GM15510 (cell line): ENCODE measurements around the gene RUNX1.

Experiments used
- POLR2A ChIP-seq: IDR thresholded peaks from 3 replicates; pipeline ENCODE4 v1.6.1; 2011; ENCODE audit warnings: borderline replicate concordance; ENCODE audit not compliant: insufficient read length; ENCODE audit errors: extremely low read depth

The RUNX1 gene

DNA sequence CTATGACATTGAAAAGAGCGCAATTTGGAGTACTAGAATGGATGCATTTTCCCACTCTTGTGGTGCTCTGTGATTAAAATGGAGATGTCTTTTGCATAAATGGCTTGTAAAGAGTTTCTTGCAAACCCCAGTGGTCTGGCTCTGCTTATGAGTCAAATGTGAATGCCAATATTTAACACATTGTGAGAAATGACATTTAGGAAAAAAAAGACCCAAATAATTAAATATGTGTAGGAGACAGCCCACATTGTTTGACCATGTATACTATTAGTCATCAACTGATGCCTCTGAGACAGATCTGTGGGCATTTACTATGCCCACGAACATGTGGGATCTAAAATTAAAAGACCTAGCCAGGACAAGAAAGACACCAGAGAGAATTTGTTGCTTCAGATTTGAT lies 22.2 kb upstream of the RUNX1 start:
- TF ChIP-seq POLR2A = no peak

DNA sequence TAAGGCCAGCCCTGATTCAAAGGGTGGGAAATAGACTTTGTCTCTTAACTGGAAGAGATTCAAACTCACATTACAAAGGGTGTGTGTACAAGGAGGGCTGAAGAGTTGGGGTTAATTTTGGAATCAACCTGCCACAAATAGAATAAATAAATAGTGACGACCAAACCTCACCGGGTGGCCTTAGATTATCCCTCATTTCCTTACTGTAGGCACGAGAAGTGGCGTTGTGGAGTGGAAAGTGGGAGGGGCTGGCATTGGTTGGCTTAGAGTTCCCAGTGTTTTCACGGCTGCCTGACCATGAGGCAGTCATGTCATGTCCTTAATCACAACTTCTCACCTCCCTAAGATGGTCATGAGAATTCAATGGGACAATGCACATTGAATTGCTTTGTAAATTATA lies 21.3 kb upstream of the RUNX1 start:
- no peak for TF ChIP-seq POLR2A

- TF ChIP-seq POLR2A = no peak
These were observed 17.7 kb upstream of the RUNX1 start for GRCh38 chr21:35066824-35067223.

DNA sequence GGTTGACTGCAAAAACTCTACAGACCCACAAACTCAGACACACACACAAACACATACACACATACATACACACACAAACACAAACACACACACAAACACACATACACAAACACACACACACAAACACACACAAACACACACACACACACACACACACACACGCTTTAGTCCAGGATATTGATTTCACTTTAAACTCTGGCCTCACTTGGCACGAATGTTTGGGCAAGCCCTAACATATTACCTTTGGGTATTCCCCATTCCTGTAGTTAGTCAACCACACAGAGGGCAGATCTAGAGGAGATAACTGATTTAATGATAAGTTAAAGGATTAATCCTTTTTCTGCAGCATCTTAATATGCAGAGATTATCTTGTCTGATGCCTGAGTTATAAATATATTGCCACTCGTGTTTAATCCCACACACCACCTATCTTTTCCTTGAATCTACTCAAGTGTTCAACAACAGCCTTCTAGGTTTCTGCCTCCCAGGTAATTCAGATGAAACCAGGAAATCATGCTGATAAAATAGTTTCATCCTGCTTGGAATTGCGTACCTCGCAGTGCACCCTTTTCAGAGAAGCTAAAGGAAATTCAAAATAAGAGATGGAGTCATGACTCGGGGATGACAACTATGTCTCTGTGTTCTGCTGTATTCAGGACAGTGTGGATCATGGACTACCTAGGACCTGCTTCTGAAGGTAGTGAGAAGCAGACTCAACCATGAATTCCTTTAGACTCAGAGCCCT lies 14.5 kb upstream of the RUNX1 start:
- TF ChIP-seq POLR2A = no peak

- TF ChIP-seq POLR2A = no peak
These were observed 12.9 kb upstream of the RUNX1 start for GRCh38 chr21:35062016-35062415.

DNA sequence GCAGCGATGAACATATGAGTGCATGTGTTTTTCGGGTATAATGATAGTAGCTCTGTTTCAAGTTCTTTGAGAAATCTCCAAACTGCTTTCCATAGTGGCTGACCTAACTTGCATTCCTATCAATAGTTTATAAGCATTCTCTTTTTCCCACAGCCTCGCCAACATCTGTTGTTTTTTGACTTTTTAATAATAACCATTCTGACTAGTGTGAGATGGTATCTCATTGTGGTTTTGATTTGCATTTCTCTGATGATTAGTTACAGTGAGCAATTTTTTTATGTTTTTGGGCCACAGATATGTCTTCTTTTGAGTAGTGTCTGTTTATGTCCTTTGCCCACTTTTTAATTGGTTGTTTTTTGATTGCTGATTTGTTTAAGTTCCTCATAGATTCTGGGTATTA lies 10.6 kb upstream of the RUNX1 start:
- no peak for TF ChIP-seq POLR2A

DNA sequence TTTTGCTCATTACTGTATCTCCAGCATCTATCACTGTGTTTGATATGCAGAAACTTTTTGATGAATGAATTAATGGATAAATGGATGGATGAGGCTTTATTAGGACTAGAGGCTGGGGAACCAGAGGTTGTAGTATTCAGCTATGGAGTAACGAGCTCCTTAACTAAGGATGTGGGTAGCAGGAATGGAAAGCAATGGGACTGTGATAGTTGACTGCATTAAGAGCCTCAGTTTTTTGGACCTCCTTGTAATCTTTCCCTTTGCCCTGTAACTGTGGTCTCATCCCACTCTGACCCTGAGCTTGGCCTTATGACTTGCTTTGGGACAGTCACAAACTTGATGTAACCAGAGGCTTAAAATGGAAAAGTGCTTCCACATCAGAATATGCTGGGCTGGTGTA lies 9.0 kb upstream of the RUNX1 start:
- TF ChIP-seq POLR2A = no peak

DNA sequence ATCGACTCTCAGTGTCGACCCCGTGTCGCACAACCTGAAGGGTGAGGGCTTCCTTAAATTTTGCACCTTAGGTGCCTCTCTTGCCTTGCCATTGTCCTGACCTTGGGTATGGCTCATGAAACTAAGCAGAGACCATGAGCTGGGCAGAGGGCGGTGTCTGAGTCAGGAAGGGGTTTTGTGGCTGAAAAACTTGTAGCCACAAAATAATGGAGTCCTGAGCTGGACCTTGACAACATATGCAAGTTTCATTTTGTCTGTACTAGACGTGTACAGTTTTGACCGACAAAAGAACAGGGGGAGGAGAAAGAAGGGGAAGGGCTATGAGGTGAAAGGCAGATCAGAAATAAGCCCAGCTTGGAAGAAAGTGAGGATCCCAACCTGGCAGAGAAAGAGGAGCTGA lies 8.3 kb upstream of the RUNX1 start:
- no peak for TF ChIP-seq POLR2A

DNA sequence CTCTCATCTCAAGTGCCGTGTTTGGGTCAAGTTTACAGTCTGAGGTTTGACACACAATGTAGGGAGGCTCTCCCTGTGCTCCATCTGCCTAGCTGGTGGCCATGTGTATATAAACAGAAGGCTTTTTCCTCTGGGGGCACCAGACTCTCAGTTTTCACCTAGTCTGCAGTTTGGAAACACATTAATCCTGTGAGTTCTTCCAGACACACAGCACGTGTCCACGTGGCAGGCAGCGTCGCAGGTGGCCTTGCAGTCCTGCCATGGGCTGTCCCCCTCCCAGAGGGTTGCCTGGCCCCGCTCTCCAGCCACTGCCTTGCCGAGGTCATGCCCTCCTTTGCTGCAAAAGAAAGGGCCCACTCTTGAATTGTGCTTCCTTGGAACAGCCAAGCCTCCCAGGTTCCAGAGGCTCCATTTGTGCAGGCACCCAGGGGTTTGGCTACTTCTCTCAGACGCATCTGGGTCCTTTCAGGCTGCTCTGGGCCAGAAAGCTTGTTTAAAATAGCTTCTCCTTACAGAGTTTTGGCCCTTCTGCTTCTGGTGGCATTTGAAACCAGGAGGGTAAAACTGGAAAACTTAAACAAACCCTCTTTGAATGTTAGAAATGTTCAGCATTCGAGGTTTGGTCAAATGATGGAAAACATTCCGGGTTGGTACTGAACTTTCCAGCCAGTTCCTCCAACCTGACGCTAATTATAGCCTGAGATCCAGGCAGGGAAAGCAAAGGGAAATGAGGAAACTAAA lies 4.4 kb upstream of the RUNX1 start:
- TF ChIP-seq POLR2A = no peak

DNA sequence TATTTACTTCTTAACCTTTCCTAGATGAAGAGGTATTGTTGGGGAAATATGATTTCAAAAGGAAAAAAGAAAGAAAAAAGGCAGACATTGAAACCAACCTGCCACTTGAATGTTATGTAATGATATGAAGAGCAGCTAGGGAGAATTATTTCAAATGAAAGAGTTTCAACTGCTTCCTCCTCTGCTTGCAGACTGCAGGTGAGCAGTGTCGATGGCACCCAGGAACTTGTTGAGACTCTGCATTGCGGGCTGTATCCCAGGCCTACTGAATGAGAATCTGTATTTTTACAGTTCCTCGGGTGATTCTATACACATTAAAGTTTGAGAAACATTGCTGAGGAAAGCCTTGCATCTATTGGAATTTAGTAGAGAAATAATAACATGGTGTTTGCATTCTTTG lies 3.7 kb upstream of the RUNX1 start:
- no peak for TF ChIP-seq POLR2A

- TF ChIP-seq POLR2A = no peak
These were observed 2.3 kb upstream of the RUNX1 start for GRCh38 chr21:35051287-35051818.

DNA sequence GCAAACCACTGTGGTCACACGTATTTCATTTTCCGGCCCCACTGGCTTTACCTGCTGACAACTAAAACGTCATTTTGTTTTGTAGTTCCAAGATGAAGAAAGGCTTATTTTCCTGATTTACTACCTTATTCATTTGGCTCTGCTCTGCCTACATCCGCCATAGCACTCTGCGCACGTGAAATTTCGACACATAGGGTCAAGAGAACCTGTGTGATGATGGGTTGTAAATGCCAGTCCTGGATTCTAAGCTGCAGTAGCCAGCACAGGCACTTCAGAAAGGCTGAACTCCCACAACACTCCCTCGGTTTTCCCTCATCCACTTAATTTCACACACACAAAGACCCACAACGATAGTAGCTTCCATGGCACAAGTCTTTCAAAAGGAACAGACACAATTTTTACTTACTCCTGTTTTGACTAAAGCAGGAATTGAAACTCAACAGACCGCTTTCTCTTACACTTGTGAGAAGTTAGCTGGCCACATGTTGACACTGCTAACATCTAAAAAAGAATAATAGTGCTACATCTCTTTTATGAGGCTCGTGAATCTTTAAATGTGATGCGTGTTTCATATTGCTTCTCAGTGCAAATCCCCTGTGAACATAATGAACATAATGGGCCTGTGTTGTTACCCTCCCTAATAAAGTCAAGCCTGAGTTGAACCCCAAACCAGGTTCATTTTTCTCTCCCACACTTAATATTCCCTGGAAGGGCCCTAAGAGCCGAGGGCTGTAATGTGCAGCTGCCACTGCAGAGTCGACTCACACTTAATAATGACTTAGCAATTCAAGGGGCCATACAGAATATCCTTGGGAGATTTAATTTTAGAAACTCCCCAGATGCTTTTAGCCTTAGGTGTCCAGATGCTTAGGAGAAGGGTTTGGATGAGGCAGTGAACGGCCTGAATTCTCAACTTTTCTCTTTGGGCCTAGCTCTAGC lies 1.5 kb upstream of the RUNX1 start:
- no peak for TF ChIP-seq POLR2A

DNA sequence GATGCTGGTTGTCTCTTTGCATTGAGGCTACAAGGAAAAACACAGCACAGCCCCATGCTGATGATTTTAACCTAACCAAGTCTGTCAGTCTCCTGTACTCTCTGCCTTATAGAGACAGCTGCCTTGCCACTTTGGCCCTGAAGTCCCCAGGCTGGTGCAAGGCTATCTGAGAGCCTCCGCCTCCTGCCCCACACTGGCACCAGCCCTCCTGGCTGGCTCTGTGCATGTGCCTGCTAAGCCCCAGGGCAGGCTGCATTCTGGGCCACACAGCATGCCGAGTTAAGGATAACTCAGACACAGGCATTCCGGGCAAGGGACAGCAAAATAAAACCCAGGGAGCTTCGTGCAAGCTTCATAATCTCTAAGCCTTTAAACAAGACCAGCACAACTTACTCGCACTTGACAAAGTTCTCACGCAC lies 910 bp downstream of the RUNX1 start:
- no peak for TF ChIP-seq POLR2A

GRCh38 chr21:35046880-35047229 lies 2.2 kb downstream of the RUNX1 start:
- TF ChIP-seq POLR2A = no peak

DNA sequence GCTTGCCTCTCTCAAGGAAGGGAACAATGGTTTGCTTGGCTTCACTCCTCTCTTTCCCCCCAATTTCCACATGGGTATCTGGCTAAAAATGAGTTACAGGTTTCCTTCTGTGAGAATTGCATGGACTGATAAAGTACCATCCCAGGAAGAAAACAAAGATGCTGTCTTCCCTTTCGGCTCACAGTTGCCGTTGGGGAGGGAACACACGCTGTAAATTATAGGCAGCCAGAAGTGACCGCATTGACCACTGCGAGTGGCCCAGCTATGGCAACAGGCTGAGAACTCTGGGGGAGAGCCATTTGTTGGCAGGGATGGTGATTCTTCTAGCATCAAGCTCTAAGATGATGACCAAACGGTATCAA lies 2.9 kb downstream of the RUNX1 start:
- TF ChIP-seq POLR2A = no peak

DNA sequence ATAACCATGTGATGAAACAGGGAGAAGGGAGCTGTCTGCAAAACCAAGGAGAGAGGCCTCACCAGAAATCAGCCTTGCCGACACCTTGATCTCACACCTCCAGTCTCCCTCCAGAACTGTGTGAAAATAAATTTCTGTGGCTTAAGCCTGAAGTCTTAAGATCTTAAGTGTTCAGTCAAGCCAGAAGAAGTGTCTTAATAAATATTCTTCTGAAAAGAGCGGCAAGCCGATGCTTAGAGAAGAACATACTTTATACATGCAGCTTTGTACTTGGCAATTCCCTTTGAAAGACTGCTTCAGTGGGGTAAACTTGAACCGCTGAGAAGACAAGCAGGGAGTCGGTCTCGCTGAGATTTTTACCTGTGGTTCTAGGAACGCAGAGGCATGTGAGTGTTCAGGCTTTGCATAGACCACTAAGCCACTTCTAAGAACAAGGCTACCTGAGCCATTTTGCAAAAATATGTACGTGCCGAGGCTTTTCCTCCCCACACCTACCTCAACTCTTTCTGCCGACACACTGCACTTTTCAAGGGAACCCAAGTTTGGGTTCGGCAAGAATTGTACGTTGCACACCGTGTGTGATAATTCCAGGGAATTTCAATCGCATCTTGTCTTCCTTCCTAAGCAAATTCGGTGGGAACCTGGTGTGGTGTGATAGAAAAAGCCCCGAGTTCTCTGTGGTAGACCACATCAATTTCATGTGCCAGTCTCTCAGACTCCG lies 3.4 kb downstream of the RUNX1 start:
- no peak for TF ChIP-seq POLR2A
